Measurements from ENCODE around the gene PET117.
"Not testable (repeated sequence)": the region's sequence is repeated elsewhere in the genome, so short reads cannot be mapped to it uniquely, and the experiment has no call there.

PET117 gene

DNA sequence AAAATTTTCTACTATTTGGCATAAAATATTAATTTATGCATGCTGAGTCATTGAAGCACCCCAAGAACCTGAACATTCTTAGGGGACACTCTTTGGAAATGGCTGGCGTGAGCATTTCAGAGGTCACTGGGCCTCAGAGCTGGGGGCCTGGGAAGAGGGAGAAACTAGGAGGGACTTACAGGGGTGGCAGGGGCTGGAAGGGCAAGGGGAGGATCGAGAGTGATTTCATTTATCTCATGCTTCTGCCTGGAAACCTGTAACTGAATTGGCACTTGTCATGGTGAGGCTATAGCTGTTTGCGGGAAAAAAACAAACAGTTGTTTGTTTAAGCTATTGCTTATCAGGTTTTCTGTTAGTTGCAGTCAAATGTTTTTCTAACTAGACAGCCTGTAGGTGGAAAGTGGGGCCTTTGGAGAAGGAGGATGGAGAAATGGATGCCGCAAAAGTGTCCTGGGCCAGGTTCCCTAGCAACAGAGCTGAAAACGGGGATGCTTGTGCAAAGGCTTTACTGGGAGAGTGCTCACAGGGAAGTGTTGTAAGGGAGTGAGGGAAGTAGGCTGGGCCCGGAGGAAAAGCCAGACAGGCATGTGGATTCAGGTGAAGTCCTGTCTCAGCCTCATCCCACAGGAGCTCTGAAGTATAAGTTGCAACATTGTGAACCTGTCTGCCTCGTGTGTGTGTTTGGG, 36.4 kb upstream of the PET117 start:
- Histone ChIP-seq H4K20me1 (no peaks in the 10 kb centered on the region), H3K4me1 (no peaks in the 10 kb centered on the region), H3K27ac (no peak overlapping the region), H3K36me3 (no peaks in the 10 kb centered on the region), H3K4me2 (no peak overlapping the region), H3K27me3 (no peaks in the 10 kb centered on the region), H3K9me3 (replicated peaks in 1 of 11) (0 out of 22 replicates have a peak, but pooled peaks cover 0 to 4% (median 0%) of the 10 kb centered on the region in 11 experiments), H3K9ac (no peak overlapping the region), H3K4me3 (no peak overlapping the region)
- TF ChIP-seq Cebpa-rat (IDR thresholded peaks at IDR 0.05) = no peak

DNA sequence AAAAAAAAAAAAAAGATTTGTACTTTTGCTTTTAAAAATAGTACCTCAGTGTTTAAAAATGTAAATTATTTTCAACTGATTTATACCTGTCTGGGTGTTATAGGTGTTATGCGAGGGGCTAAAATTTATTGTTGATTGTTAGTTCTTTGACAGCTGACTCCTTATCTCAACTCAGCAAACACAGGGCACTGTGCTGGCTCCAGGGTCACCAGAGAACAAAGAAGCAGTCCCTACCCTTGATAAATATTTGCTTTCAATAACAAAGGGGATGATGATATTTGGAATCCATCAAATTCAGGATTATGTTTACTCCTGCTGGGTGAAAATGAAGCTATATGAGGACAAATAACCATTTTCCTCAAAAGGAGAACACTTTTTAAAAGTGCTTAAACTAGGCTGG, 34.2 kb upstream of the PET117 start:
- no peak overlapping the region for H3K27ac ChIP-seq
- H3K27me3 ChIP-seq = no peaks in the 10 kb centered on the region

DNA sequence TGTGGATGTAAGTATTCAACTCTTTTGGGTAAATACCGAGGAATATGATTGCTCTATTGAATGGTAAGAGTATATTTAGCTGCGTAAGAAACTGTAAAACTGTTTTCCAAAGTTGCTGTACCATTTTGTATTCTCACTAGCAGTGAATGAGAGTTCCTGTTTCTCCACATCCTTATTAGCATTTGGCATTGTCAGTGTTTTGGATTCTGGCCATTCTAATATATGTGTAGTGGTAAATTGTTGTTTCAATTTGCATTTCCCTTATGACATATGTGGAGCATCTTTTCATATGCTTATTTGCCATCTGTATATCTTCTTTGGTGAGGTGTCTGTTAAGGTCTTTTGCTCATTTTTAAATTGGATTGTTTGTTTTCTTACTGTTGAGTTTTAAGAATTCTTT, 29.3 kb upstream of the PET117 start:
- Histone ChIP-seq H3K27ac (no peak overlapping the region), H3K36me3 (no peaks in the 10 kb centered on the region), H3K4me3 (no peak overlapping the region), H4K20me1 (no peaks in the 10 kb centered on the region), H3K27me3 (no peaks in the 10 kb centered on the region), H3K4me2 (no peak overlapping the region), H3K9ac (no peak overlapping the region), H3K4me1 (no peaks in the 10 kb centered on the region), H3K9me3 (replicated peaks in 1 of 11) (peaks cover 0 to 15% (median 7%) of the 10 kb centered on the region in 11 experiments; a peak in 7 of 22 replicates)
- TF ChIP-seq Cebpa-rat (IDR thresholded peaks at IDR 0.05) = no peak

More for the DNA sequence above, 34.2 kb upstream of the PET117 start:
- no peak overlapping the region for H3K4me2 ChIP-seq
- H3K9me3 ChIP-seq (replicated peaks in 1 of 11) = peaks cover 0 to 12% (median 6%) of the 10 kb centered on the region in 11 experiments; a peak in 6 of 22 replicates
- no peaks in the 10 kb centered on the region for H3K4me1 ChIP-seq
- H3K4me3 ChIP-seq = no peak overlapping the region
- TF ChIP-seq Cebpa-rat (IDR thresholded peaks at IDR 0.05) = no peak
- H3K9ac ChIP-seq = no peak overlapping the region
- no peaks in the 10 kb centered on the region for H3K36me3 ChIP-seq
- no peaks in the 10 kb centered on the region for H4K20me1 ChIP-seq

DNA sequence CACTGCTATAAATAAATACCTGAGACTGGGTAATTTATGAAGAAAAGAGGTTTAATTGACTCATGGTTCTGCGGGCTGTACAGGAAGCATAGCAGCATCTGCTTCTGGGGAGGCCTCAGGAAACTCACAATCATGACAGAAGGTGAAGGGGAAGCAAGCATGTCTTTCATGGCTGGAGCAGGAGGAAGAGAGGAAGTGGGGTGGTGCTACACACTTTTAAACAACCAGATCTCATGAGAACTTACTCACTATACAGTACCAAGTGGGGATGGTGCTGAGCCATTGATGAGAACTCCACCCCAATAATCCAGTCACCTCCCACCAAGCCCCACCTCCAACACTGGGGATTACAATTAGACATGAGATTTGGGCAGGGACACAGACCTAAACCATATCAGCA, 9.1 kb upstream of the PET117 start:
- H3K4me3 ChIP-seq, H3K4me1 ChIP-seq, H3K27me3 ChIP-seq, H3K27ac ChIP-seq, H4K20me1 ChIP-seq, H3K9ac ChIP-seq, H3K36me3 ChIP-seq: not testable (repeated sequence)
- Histone ChIP-seq H3K4me2 (peak overlapping the region in 6 of 11 experiments; percentile 0 to 14 (median 6); a peak in 3 of 22 replicates), H3K9me3 (replicated peaks in 1 of 11) (peaks cover 0 to 19% (median 4%) of the 10 kb centered on the region in 11 experiments; a peak in 4 of 22 replicates)

DNA sequence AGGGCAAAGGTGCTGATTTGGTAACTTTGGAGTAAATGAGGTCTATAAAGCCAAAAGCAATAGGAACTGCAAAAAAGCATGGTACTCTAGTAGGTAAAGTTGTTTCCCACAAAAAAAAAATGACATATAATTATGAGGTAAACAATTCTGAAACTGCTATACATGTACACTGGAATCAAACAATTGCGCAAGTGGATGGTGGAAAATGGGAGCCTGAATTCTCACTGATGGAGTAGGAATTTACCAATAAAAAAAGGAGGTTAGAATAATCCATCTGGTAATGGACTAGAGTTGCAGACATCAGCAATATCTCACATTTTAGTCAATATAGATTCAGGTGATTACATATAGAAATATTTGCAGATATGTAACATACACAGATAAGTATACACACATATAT, 5.0 kb upstream of the PET117 start:
- Histone ChIP-seq H3K27me3 (no peaks in the 10 kb centered on the region), H3K9ac (no peak overlapping the region), H3K4me1 (peaks cover 6 to 19% (median 12%) of the 10 kb centered on the region in 10 experiments), H3K4me3 (no peak overlapping the region), H4K20me1 (no peaks in the 10 kb centered on the region), H3K27ac (no peak overlapping the region), H3K4me2 (no peak overlapping the region), H3K36me3 (no peaks in the 10 kb centered on the region), H3K9me3 (replicated peaks in 1 of 11) (peaks cover 0 to 9% (median 0%) of the 10 kb centered on the region in 11 experiments; a peak in 1 of 22 replicates)
- no peak for TF ChIP-seq Cebpa-rat (IDR thresholded peaks at IDR 0.05)

DNA sequence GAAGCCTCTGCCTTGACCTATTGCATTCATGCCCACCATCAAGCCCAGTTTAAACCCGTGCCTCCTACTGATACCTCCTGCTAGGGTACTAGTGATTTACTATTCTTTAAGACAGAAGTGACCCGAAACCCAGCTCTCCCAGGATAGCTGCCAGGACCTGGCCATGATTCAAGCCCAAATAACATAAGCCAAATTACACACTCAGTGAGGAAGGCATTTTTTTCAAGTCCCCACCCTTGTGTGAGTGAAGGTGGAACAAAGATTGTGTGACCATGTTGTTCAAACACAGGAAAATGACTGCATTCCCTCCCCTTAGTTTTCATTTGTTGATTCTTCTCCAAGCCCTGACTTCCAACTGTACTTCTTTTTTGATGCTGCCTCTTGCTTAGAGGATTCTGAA, 3.7 kb upstream of the PET117 start:
- no peak overlapping the region for H3K4me3 ChIP-seq
- no peak overlapping the region for H3K4me2 ChIP-seq
- peaks cover 0 to 9% (median 0%) of the 10 kb centered on the region in 11 experiments; a peak in 1 of 22 replicates for H3K9me3 ChIP-seq (replicated peaks in 1 of 11)
- H3K27me3 ChIP-seq = no peaks in the 10 kb centered on the region
- no peak for TF ChIP-seq Cebpa-rat (IDR thresholded peaks at IDR 0.05)
- peaks cover 9 to 15% (median 12%) of the 10 kb centered on the region in 10 experiments for H3K4me1 ChIP-seq
- H3K27ac ChIP-seq = no peak overlapping the region
- no peaks in the 10 kb centered on the region for H3K36me3 ChIP-seq
- no peaks in the 10 kb centered on the region; a peak in 1 of 22 replicates for H4K20me1 ChIP-seq
- no peak overlapping the region for H3K9ac ChIP-seq

DNA sequence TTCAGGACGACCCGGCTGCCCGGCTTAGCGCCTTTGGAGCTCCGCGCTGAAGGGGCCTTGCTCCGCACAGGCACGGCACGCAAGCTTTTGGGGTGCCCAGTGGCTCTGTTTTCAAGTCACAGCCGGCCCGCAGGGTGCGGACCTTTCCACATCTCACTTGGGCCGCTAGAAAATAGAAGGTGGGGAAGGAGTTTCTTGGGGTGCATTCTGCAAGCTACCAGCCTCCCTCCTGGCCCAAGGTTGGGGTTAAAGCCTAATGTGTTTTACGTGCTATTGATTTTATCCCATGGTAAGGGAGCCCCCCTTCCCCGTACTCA, 561 bp downstream of the PET117 start:
- peak overlapping the region; percentile 87 to 97 (median 91) for H3K9ac ChIP-seq
- H3K36me3 ChIP-seq = peaks cover 12 to 30% (median 20%) of the 10 kb centered on the region in 11 experiments
- peak overlapping the region; percentile 84 to 97 (median 91) for H3K4me2 ChIP-seq
- H3K4me3 ChIP-seq = peak overlapping the region; percentile 81 to 98 (median 90)
- H3K9me3 ChIP-seq (replicated peaks in 1 of 11) = no peaks in the 10 kb centered on the region
- peak overlapping the region; percentile 82 to 95 (median 91) for H3K27ac ChIP-seq
- peaks cover 21 to 30% (median 24%) of the 10 kb centered on the region in 10 experiments for H3K4me1 ChIP-seq
- TF ChIP-seq Cebpa-rat (IDR thresholded peaks at IDR 0.05) = no peak
- H3K27me3 ChIP-seq = no peaks in the 10 kb centered on the region
- H4K20me1 ChIP-seq = peaks cover 0 to 39% (median 6%) of the 10 kb centered on the region in 11 experiments; a peak in 7 of 22 replicates

DNA sequence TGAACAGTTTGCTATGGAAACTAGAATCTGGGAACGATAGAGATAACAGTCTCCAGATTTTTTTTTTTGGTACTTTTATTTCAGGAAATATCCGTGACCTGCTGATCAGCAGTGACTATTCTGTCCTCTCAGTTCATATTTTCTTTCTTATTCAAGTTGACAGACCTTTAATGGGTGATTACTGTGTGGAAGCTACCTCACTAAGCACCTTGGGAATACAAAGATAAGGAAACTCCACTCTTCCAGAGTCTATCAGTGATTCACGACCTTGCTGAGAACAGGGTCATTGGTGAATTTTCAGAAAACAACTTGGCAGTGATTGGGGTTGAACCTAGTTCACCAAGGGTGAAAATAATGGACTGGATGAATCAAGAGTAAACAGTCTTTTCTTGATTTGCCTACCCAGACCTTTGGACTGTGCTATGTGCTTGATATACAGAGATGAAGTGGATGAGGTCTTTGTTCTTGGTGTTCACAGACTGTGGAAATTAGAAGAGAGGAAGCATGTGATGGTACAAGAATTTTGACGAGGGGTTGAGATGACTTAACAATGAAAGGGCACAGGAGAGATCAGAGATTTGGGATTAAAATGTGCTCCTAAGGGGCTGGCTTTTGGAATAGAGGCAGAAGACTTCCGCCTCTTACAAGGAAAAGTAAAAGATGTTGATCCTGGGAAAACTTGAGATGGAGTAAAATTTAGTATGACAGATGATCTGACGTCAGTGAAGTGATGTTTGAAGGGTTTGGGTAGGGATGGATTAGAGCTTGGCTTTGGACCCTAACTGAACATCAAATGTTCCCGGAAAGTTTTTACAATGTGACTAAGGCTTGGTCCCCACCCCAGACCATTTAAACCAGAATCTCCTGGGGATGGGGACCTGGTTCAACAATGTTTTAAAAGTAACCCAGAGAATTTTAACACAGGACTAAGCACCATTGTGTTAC, 1.2 kb downstream of the PET117 start:
- Histone ChIP-seq H3K9me3 (replicated peaks in 1 of 11) (no peaks in the 10 kb centered on the region), H3K27ac (peak overlapping the region; percentile 82 to 95 (median 91))
- TF ChIP-seq Cebpa-rat (IDR thresholded peaks at IDR 0.05) = no peak

DNA sequence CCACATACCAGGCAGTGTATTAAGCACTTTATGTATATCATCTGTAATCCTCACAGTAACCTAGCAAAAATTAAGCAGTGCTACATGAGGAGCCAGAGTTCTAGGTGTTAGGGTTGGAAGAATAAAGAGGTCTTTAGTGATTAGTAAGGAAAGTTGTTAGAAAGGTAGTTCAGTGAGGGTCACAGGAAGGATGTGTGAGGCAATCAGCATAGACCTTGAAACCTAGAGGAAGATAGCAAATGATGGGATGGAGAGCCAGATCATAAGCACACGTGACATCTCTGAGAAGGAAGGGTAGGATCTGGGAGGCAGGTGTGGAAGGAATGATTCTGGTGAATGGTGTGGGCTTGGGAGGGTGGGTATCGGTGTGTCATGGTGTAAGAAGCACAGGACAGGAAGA, 2.2 kb downstream of the PET117 start:
- H3K27ac ChIP-seq = 0 out of 22 replicates have a peak overlapping the region, but pooled peaks of 1 of the 11 experiments have one; percentile 91
- H3K27me3 ChIP-seq = no peaks in the 10 kb centered on the region
- H4K20me1 ChIP-seq = peaks cover 0 to 44% (median 7%) of the 10 kb centered on the region in 11 experiments; a peak in 7 of 22 replicates
- TF ChIP-seq Cebpa-rat (IDR thresholded peaks at IDR 0.05) = no peak
- H3K4me1 ChIP-seq = peaks cover 21 to 30% (median 24%) of the 10 kb centered on the region in 10 experiments
- peak overlapping the region in 6 of 10 experiments; percentile 88 to 98 (median 91); a peak in 5 of 20 replicates for H3K4me3 ChIP-seq
- peak overlapping the region in 6 of 11 experiments; percentile 9 to 93 (median 88); a peak in 7 of 22 replicates for H3K9ac ChIP-seq
- H3K36me3 ChIP-seq = peaks cover 29 to 46% (median 34%) of the 10 kb centered on the region in 11 experiments
- H3K4me2 ChIP-seq = peak overlapping the region; percentile 84 to 97 (median 91)
- no peaks in the 10 kb centered on the region for H3K9me3 ChIP-seq (replicated peaks in 1 of 11)

More for the DNA sequence above, 1.2 kb downstream of the PET117 start:
- H3K36me3 ChIP-seq = peaks cover 19 to 37% (median 25%) of the 10 kb centered on the region in 11 experiments
- H3K27me3 ChIP-seq = no peaks in the 10 kb centered on the region
- peak overlapping the region; percentile 81 to 98 (median 90) for H3K4me3 ChIP-seq
- peak overlapping the region; percentile 87 to 97 (median 91) for H3K9ac ChIP-seq
- peak overlapping the region; percentile 84 to 97 (median 91) for H3K4me2 ChIP-seq
- H4K20me1 ChIP-seq = peaks cover 0 to 44% (median 7%) of the 10 kb centered on the region in 11 experiments; a peak in 7 of 22 replicates
- H3K4me1 ChIP-seq = peaks cover 21 to 30% (median 24%) of the 10 kb centered on the region in 10 experiments
